Thymus (tissue), 11 donors: ENCODE data around the gene STAT5B. TPM values are rescaled to one million over a fixed set of nuclear protein-coding genes. Genes with fewer than 3 reads are reported as not detected.

Experiments used
- DNase-seq, 9 donors: peaks; one replicate each; pipeline ENCODE4 v3.0.0-alpha.2; 2013; ENCODE audit warnings: low spot score in 9 of 9, low read depth in 6 of 9, missing footprints in 1 of 9
- H3K27ac ChIP-seq, 2 donors: one replicate each; pipeline ENCODE4 v1.5.1; 2013; ENCODE audit warnings: control low read depth in 1 of 2, low read depth in 1 of 2, low read length in 1 of 2, mild to moderate bottlenecking in 1 of 2, moderate library complexity in 1 of 2
- H3K27me3 ChIP-seq, 2 donors: one replicate each; pipeline ENCODE4 v1.5.1; 2013; ENCODE audit warnings: low read length in 1 of 2; ENCODE audit not compliant: control insufficient read depth in 2 of 2, insufficient read depth in 1 of 2
- H3K36me3 ChIP-seq, 2 donors: one replicate each; pipeline ENCODE4 v1.5.1; 2013; ENCODE audit warnings: low read length in 1 of 2, mild to moderate bottlenecking in 1 of 2, moderate library complexity in 1 of 2; ENCODE audit not compliant: control insufficient read depth in 2 of 2, insufficient read depth in 2 of 2
- H3K4me1 ChIP-seq, 2 donors: one replicate each; pipeline ENCODE4 v1.5.1; 2013; ENCODE audit warnings: low read length in 2 of 2; ENCODE audit not compliant: control insufficient read depth in 2 of 2, insufficient read depth in 2 of 2
- H3K4me3 ChIP-seq, 2 donors: one replicate each; pipeline ENCODE4 v1.5.1; 2013; ENCODE audit warnings: low read length in 2 of 2, control low read depth in 1 of 2, mild to moderate bottlenecking in 1 of 2
- H3K9me3 ChIP-seq, 2 donors: one replicate each; pipeline ENCODE4 v1.5.1; 2013; ENCODE audit warnings: low read length in 1 of 2, mild to moderate bottlenecking in 1 of 2; ENCODE audit not compliant: control insufficient read depth in 2 of 2, insufficient read depth in 1 of 2
- WGBS: extraction: QIAGEN DNeasy Blood & Tissue Kit; methylation state at CpG from one replicate; pipeline ENCODE4 v1.1.7; 2013; 5-methylcytosine and 5-hydroxymethylcytosine counted together
- polyA plus RNA-seq: library from polyadenylated mRNA; stranded (reverse); fragments of 200-250 nt; gene quantifications from one replicate; pipeline ENCODE4 v1.2.3, GENCODE V29; 2013
- total RNA-seq: library from RNA; stranded (reverse); fragments of 120-200 nt; gene quantifications from one replicate; pipeline ENCODE4 v1.2.4, GENCODE V29; 2013
- donor health status: healthy.

Gene STAT5B
- total and polyA plus RNA-seq, 2 donors, result 40.9 to 51.6 TPM

- peaks cover 27 to 48% of the 10 kb centered on the region in 2 donors for H3K4me1 ChIP-seq
- peaks cover 0 to 11% of the 10 kb centered on the region in 2 donors for H3K9me3 ChIP-seq
- H3K27ac ChIP-seq, result peak overlapping the region; percentile 80 to 92
- peaks cover 2 to 18% of the 10 kb centered on the region in 2 donors for H3K27me3 ChIP-seq
- 69% methylated on average over 9 of the region's 9 CpGs for WGBS
- H3K4me3 ChIP-seq, result peak overlapping the region; percentile 58 to 72
- H3K36me3 ChIP-seq, result peaks cover 8 to 26% of the 10 kb centered on the region in 2 donors
- DNase-seq, result peak in 2 of 9 donors; percentile 30 to 59
Measured at GRCh38 chr17:42289611-42290181, 13.5 kb upstream of the STAT5B start.

GRCh38 chr17:42288803-42289610, 12.8 kb upstream of the STAT5B start:
- peak in 3 of 9 donors; percentile 64 to 85 (median 69) for DNase-seq
- H3K4me3 ChIP-seq, result peak overlapping the region; percentile 58 to 72
- peaks cover 8 to 20% of the 10 kb centered on the region in 2 donors for H3K36me3 ChIP-seq
- H3K4me1 ChIP-seq, result peaks cover 27 to 48% of the 10 kb centered on the region in 2 donors
- peak overlapping the region; percentile 80 to 92 for H3K27ac ChIP-seq
- peaks cover 2 to 18% of the 10 kb centered on the region in 2 donors for H3K27me3 ChIP-seq
- 8% methylated on average over 44 of the region's 44 CpGs for WGBS
- peaks cover 0 to 11% of the 10 kb centered on the region in 2 donors for H3K9me3 ChIP-seq

GRCh38 chr17:42287977-42288802, 12.0 kb upstream of the STAT5B start, which contains the start of gene STAT5A:
STAT5A (plus strand) TSS chr17:42288498; CDS start chr17:42289412, 914 bp downstream.
- peaks cover 0 to 11% of the 10 kb centered on the region in 2 donors for H3K9me3 ChIP-seq
- peaks cover 7 to 15% of the 10 kb centered on the region in 2 donors for H3K36me3 ChIP-seq
- WGBS, result 1% methylated on average over 88 of the region's 88 CpGs
- H3K4me3 ChIP-seq, result peak within 1 kb of the TSS; percentile 58 to 72
- peaks cover 27 to 54% of the 10 kb centered on the region in 2 donors for H3K4me1 ChIP-seq
- DNase-seq, result peak in 3 of 9 donors; percentile 68 to 82 (median 72)
- H3K27ac ChIP-seq, result peak within 1 kb of the TSS; percentile 84 to 92
- peaks cover 2 to 18% of the 10 kb centered on the region in 2 donors for H3K27me3 ChIP-seq

GRCh38 chr17:42287305-42287976, 11.2 kb upstream of the STAT5B start:
- H3K27me3 ChIP-seq, result peaks cover 2 to 18% of the 10 kb centered on the region in 2 donors
- peak overlapping the region; percentile 58 to 72 for H3K4me3 ChIP-seq
- 8% methylated on average over 14 of the region's 14 CpGs for WGBS
- H3K36me3 ChIP-seq, result peaks cover 3 to 15% of the 10 kb centered on the region in 2 donors
- peak overlapping the region; percentile 84 to 92 for H3K27ac ChIP-seq
- H3K4me1 ChIP-seq, result peaks cover 27 to 60% of the 10 kb centered on the region in 2 donors
- peaks cover 0 to 11% of the 10 kb centered on the region in 2 donors for H3K9me3 ChIP-seq
- peak in 3 of 9 donors; percentile 20 to 64 (median 44) for DNase-seq

GRCh38 chr17:42286411-42287221, 10.4 kb upstream of the STAT5B start:
- Histone ChIP-seq H3K4me3 (peak overlapping the region in 1 of 2 donors; percentile 58), H3K9me3 (peaks cover 0 to 11% of the 10 kb centered on the region in 2 donors), H3K36me3 (peaks cover 3 to 10% of the 10 kb centered on the region in 2 donors), H3K4me1 (peaks cover 27 to 64% of the 10 kb centered on the region in 2 donors), H3K27me3 (peaks cover 2 to 18% of the 10 kb centered on the region in 2 donors), H3K27ac (peak overlapping the region; percentile 64 to 84)
- WGBS, result 11% methylated on average over 5 of the region's 5 CpGs
- peak in 2 of 9 donors; percentile 27 to 50 for DNase-seq

GRCh38 chr17:42285346-42286050, 9.3 kb upstream of the STAT5B start:
- WGBS, result 97% methylated on average over 11 of the region's 11 CpGs
- DNase-seq, result no peak

GRCh38 chr17:42284566-42284965, 8.4 kb upstream of the STAT5B start:
- H3K27ac ChIP-seq, result no peak overlapping the region
- H3K9me3 ChIP-seq, result peaks cover 0 to 17% of the 10 kb centered on the region in 2 donors
- 98% methylated on average over 7 of the region's 7 CpGs for WGBS
- H3K36me3 ChIP-seq, result no peaks in the 10 kb centered on the region
- no peak overlapping the region for H3K4me3 ChIP-seq
- peaks cover 2 to 18% of the 10 kb centered on the region in 2 donors for H3K27me3 ChIP-seq
- H3K4me1 ChIP-seq, result peaks cover 27 to 52% of the 10 kb centered on the region in 2 donors
- no peak for DNase-seq

More at GRCh38 chr17:42285346-42286050, 9.3 kb upstream of the STAT5B start:
- peaks cover 0 to 5% of the 10 kb centered on the region in 2 donors for H3K36me3 ChIP-seq
- no peak overlapping the region for H3K27ac ChIP-seq
- peaks cover 27 to 62% of the 10 kb centered on the region in 2 donors for H3K4me1 ChIP-seq
- H3K27me3 ChIP-seq, result peaks cover 2 to 18% of the 10 kb centered on the region in 2 donors
- no peak overlapping the region for H3K4me3 ChIP-seq
- H3K9me3 ChIP-seq, result peaks cover 0 to 12% of the 10 kb centered on the region in 2 donors
